HL-60/S4 (cell line): ENCODE results near the gene ANGPTL3.

ENCODE experiments used
- in situ Hi-C: fragments of 300-500 bp; cut with MboI; formaldehyde crosslinking; loops from 2 replicates; pipeline ENCODE4 v1.14.3; 2022; ENCODE audit warnings: low sequenced_read_pairs

Gene ANGPTL3

GRCh38 chr1:62625415-62625814 lies 28.1 kb downstream of the ANGPTL3 start:
- in situ Hi-C loops, result no loop called here

- in situ Hi-C loops, result no loop called here
Observed at GRCh38 chr1:62628506-62628905, 31.2 kb downstream of the ANGPTL3 start.

GRCh38 chr1:62637392-62638105 lies 40.2 kb downstream of the ANGPTL3 start:
- in situ Hi-C loops, result no loop called here

- in situ Hi-C loops, result no loop called here
Observed at GRCh38 chr1:62643283-62643682, 46.0 kb downstream of the ANGPTL3 start.

DNA sequence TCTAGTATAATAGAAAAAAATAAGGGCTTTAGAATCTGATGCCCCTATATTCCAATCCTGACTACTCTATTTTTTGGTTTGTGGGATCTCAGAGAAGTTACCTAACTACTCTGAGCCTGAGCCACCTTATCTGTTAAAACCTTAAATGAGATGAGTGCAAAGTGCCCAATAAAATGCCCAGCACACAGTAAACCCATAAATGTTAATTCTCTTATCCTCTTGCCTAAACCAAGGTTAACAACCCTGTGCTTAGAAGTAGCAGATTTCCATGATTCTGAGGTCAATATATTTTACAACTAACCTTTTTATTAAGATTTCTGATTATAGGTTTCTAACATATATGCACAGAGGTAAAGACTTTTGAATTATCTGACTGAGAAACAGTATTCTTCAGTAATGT lies 55.1 kb downstream of the ANGPTL3 start:
- in situ Hi-C loops, result no loop called here

DNA sequence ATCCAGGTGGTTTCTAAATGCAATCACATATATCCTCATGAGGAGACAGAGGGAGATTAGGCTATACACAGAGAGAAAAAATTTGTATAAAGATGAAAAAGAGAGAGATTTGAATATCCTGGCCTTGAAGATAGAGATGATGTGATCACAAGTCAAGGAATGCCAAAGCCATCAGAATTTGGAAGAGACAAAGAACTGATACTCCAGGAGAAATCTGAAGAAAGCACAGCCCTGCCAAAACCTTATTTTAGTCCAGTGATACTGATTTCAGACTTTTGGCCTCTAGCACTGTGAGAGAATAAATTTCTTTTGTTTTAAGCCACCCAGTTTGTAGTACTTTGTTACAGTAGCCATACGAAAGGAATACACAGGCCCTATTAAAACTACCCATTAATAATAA lies 57.4 kb downstream of the ANGPTL3 start:
- in situ Hi-C loops, result no loop called here
